Measurements from ENCODE around the gene KIF1B.
"Not testable (repeated sequence)": the region's sequence is repeated elsewhere in the genome, so short reads cannot be mapped to it uniquely, and the experiment has no call there.

The KIF1B gene

DNA sequence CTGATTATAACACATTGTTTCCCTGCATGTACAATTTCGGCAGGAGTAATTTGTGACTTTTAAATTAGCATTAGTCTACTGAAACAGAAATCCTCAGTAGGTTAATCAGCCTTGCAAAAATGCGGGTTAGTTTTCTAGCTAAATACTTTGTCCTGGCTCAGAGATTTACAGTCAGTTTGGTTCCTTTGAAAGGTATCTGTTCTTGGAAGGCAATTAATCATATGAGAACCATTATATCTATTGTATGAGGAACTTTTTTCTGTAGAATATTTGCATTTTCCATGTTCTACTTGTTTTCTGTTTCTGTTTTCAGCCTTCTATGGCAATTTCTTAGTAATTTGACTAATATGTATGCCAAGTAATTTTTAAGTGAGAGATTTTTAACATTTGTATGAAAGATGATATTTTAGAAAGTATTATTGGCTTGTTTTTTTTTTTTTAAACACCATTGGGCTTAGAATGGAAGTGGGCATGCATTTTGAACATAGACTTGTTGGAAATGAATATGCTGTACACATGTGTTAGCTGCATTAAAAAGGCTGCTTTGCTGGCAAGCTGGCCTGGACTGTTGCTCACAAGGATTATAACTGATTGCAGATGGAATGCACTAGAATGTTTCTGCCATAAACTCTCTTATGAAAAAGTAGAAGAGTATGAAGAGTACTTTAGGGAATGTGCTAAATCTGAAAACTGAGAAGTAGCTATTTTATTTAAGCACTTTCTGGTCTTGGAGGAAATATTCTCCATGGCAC lies 26.2 kb downstream of the KIF1B start:
- DNase-seq = no peak

DNA sequence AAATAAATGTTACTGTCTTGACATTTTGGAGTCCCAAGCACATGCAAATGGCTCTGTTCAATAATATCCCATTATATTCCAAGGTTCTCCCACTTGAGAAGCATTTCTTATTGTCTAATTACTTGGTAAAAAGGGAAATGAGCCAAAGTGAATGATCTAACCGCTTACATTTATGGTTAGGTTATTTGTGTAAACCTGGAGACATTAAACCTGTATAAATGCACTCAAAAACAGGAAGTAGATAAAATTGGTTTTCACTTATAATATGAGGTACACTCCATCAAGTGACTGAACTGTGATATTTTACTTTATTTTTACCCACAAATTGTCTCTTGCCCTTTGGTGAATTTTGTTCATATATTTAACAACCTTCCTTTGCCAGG lies 26.8 kb downstream of the KIF1B start:
- DNase-seq = no peak

DNA sequence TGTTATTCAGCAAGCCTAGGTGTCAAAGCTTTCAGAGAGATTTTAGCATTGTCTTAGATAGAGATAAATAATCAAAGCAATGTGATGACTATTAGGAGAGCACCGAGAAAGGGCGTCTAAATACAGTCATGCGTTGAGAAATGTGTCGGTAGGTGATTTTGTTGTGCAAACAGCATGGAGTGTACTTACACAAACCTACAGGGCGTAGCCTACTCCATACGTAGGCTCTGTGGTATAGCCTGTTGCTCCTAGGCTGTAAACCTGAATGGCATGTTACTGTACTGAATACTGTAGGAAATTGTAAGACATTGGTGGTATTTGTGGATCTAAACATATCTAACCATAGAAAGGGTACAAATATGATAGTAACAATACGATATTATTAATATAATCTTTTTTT lies 31.8 kb downstream of the KIF1B start:
- DNase-seq = no peak

DNA sequence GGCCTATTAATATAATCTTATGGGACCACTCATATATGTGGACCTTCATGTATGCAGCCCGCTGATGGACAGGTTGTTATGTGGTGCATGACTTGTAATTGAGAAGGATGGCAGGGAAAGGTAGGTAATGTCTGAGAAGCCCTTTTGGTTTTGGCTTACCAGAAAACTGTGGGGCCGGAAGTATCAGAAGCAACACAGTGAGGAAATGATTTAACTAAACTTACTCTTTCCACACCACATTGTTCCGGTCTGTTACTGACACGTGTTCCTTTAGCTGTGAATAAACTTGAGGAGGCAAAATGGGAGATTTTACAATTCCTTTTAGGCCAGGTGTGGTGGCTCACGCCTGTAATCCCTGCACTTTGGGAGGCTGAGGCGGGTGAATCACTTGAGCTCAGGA lies 32.4 kb downstream of the KIF1B start:
- no peak for DNase-seq

DNA sequence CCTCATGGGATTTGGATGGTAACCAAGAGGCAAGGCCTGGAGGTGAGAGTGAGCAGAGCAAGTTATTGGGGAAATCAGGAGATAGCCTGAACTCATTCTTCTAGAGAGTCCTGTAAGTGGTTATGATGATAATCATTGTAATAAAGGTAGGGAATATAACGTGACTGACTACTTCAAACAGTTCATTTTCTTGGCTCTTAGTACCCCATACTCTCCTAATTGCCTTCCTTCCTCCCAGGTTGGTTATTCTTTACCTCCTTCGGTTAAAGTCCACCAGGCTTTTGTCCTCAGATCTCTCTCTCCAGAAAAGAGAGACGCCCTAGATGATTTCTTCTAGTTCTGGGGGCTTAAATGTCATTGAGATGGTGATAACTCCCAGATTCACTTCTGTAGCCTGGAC lies 35.3 kb downstream of the KIF1B start:
- no peak for DNase-seq

DNA sequence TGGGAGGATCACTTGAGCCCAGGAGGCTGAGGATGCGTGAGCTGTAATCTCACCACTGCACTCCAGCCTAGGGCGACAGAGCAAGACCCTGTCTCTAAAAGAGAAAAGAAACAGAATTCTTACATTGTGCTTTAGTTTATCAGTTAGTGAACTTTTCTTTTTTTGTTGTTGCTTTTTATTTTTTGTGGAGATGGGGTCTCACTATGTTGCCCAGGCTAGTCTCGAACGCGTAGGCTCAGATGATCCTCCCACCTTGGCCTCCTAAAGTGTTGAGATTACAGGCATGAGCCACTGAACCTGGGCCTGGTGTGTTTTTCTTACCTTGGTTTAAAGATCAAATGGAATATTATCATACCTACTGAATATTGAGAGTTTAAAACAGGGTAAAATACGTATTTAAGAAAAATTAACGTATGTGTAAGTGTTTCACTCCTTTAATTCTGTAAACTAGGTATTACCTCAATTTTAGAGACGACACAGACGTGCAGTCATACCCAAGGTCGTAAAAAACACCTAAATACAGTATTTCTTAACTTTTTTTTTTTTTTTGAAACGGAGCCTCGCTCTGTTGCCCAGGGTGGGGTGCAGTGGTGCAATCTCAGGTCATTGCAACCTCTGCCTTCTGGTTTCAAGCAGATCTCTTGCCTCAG lies 39.6 kb downstream of the KIF1B start:
- no peak for DNase-seq

DNA sequence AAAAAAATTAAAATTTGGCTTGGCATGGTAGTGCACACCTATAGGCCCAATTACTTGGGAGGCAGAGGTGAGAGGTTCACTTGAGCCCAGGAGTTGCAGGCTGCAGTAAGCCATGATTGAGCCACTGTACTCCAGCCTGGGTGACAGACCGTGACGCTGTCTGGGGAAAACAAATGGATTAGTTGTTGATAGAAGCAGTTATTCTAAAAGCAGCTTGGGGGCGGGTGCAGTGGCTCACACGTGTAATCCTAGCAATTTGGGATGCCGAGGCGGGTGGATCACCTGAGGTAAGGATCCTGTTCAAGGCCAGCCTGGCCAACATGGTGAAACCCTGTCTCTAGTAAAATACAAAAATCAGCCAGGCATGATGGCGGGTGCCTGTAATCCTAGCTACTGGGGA lies 40.3 kb downstream of the KIF1B start:
- peak; percentile 35 for DNase-seq

DNA sequence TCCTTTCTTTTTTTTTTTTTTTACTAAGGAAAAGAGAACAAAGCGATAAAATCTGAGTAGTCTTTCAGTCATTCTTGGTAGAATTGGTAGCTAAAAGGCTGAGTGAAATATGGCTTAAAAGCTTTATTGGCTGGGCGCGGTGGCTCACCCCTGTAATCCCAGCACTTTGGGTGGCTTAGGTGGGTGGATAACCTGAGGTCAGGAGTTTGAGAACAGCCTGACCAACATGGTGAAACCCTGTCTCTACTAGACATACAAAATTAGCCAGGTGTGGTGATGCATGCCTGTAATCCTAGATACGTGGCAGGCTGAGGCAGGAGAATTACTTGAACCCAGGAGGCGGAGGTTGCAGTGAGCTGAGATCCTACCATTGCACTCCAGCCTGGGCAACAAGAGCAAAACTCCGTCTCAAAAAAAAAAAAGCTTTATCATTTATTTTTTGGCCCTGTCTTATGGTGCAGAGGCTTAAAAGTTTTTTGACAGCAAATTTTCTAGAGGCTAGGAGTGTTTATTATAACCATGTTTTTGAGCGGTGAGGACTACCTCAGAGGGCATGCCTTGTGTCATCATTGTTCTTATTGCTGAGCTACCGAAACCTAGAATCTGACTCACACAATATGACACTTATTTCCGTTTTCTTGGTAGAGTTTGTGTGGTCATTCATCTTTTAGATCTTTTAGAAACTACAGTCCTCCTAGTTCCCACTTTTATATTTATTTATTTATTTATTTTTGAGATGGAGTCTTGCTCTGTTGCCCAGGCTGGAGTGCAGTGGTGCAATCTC lies 41.1 kb downstream of the KIF1B start:
- DNase-seq = not testable (repeated sequence)

DNA sequence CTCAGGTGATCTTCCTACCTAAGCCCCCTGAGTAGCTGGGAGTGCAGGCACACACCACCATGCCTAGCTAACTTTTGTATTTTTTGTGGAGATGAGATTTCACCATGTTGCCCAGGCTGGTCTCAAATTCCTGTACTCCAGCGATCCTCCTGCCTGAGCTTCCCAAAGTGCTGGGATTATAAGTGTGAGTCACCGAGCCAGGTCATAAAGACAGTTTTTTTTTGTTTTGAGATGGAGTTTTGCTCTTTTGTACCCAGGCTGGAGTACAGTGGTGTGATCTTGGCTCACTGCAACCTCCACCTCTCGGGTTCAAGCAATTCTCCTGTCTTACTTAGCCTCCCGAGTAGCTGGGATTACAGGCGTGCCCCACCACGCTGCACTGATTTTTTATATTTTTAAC lies 42.1 kb downstream of the KIF1B start:
- DNase-seq = no peak

DNA sequence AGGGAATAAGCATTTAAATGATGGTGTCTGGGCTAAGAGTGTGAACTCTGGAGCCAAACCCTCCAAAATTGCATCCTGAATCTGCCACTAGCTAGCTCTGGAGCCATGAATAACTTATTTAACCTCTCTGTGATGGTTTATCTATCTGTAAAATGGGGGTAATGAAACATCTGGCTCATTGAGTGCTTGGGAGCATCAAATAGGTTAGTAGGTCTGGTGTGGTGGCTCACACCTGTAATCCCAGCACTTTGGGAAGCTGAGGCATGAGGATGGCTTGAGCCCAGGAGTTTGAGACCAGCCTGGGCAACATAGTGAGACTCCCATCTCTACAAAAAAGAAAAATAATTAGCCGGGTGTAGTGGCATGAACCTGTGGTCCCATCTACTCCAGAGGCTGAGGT lies 42.8 kb downstream of the KIF1B start:
- no peak for DNase-seq

DNA sequence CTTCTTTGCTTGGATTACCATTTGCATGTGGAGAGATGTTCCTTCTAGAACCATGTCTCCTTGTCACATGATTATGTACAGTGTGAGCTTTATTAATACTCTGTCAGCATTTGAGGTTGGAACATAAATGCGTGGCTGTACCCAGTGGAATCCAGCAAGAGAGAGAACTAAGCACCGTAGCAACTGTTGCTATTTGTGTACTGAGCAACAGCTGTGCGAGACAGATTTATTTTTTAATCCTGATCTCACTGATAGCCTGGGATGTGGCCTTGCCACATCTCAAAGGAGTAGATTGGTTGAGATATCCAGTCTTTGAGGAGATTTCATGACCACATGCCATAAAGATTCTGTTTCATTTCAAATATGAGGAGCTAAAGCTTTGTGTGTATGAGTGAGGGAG lies 43.4 kb downstream of the KIF1B start:
- peak; percentile 37 for DNase-seq

DNA sequence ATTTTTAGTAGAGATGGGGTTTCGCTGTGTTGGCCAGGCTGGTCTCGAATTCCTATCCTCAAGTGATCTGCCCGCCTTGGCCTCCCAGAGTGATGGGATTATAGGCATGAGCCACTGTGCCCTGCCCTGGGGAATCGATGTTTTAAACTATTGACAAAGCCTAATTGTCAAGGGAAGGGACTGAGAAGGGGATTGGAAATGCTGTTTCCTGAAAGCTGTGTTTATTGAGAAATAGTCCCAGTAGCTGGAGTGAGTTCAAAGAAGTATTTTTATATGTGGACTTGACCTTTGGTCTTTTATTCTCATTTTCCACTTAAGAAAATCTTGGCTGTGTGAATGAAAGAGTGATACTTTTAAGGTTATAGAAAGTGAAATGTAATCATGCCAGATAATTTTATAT lies 47.5 kb downstream of the KIF1B start:
- DNase-seq = no peak

DNA sequence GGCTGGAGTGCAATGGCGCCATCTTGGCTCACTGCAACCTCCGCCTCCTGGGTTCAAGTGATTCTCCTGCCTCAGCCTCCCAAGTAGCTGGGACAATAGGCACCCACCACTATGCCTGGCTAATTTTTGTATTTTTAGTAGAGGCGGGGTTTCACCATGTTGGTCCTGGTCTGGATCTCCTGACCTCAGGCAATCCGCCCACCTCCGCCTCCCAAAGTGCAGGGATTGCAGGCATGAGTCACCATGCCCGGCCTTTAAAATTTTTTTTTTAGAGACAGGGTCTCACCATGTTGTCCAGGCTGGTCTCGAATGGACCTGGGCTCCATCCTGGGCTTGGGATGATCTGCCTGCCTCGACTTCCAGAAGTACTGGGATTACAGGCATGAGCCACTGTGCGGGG lies 49.2 kb downstream of the KIF1B start:
- not testable (repeated sequence) for DNase-seq

DNA sequence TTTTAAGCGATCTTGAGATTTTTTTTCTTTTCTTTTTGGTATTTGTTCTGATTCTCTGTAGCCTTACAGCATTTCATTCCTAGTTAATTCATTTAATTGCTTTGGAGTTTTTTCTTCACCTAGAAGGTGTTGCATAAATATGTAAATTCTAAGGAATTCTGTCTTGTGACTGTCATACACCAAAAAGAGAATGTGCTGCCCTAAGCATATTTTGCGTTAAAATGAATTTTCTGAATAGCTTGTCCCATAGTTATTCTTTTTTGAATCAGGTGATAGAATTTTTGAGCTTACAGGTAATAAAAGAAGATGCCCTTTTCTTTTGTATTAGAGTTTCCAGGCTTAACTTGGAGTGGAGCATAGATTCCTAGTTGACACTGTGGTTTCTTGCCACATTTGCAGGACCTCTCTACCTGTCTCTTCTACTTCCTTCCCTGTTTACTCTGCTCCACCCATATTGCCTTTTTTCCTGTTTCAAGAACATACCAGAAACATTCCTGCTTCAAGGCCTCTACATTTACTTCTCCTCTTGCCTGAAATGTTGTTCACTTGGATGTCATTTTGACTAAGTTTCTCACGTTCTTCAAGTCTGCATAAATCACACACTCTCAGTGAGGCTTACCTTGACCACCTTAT lies 53.2 kb downstream of the KIF1B start:
- DNase-seq = no peak

DNA sequence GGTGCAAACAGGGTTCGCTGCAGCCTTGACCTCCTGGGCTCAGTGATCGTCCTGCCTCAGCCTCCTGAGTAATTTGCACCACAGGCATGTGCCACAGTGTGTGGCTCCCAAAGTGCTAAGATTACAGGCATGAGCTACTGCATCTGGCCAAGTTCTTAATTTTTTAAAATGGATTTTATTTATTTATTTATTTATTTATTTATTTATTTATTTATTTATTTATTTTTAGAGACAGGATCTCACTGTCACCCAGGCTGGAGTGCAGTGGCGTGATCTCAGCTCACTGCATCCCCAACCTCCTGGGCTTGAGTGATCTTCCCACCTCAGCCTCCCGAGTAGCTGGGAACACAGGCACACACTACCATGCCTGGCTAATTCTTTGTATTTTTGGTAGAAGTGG lies 54.7 kb downstream of the KIF1B start:
- DNase-seq = no peak

DNA sequence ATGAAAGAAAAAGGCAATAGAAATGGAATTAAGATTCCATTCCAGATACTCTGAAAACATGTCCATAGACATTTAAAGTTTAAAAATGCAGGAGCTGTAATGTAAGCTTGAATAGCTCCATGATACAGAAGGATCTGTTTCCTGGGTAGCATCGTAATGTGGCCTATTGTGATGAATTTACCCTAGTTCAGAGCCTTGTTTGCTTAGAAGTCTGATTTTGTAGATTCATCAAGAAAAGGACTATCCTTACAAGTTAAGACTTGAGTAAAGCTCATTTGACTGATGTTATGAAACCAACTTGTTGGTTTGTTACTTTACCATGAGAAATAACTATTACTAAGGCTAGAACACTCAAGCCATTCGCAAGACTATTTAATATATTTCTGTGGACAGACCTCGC lies 55.5 kb downstream of the KIF1B start:
- no peak for DNase-seq

DNA sequence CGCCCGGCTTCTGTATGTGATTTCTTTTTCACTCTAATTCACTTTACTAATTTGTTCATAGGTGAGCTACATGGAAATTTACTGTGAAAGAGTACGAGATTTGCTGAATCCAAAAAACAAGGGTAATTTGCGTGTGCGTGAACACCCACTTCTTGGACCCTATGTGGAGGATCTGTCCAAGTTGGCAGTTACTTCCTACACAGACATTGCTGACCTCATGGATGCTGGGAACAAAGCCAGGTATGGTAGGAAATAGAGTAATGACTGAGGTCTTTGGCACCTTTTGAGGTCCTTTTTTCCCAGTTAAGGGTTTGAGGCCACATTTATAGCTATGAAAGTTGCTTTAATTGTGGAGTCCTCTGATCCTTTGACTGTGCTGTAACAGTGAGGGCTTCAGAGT lies 56.9 kb downstream of the KIF1B start:
- DNase-seq = no peak

DNA sequence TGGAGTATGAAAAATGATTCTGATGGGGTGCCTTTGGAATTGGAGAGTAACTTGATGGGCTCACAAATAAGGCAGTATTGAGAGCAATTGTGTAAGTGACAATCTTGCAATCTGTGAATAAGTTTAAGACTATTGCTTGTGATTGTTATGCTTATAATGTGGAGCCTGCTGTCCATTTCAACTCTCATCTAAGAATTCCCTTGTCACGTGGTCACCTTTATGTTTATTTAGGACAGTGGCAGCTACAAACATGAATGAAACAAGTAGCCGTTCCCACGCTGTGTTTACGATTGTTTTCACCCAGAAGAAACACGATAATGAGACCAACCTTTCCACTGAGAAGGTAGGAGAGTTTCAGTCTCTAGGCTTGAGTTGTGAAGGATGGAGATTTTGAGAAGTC lies 57.6 kb downstream of the KIF1B start:
- DNase-seq = no peak

DNA sequence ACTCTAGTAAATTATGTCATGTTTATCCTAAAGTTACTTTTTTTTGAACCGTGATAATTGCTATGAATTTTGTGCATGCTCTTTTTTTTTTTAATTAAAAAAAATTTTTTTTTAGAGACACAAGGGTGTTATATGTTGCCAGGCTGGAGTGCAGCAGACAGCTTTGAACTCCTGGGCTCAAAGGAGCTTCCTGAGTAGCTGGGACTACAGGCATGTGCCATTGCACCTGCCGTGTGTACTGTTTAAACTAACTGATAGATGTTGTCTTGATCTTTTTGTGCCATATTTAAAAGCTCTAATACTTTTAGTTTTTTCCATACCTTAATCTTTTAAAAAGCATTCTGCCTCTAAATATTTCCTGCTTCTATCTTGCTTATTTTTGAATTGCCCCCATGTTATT lies 60.7 kb downstream of the KIF1B start:
- DNase-seq = no peak

DNA sequence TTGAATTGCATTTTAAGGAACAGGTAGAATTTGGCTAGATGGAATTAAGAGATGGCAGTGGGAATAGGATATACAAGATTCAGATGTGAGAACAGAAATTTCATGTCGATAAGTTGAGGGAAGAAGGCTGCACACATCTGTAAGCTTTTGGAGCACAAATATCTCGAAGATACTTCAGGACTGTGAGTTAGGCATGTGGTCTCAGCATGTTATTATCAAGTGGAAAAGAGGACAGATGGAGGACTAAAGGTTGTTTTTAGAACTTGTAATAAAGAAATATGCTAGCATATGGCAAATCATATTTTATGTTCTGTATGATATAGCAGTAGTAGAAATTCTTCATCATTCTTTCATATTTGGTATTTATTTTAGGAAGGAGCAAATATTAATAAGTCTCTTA lies 61.5 kb downstream of the KIF1B start:
- no peak for DNase-seq

DNA sequence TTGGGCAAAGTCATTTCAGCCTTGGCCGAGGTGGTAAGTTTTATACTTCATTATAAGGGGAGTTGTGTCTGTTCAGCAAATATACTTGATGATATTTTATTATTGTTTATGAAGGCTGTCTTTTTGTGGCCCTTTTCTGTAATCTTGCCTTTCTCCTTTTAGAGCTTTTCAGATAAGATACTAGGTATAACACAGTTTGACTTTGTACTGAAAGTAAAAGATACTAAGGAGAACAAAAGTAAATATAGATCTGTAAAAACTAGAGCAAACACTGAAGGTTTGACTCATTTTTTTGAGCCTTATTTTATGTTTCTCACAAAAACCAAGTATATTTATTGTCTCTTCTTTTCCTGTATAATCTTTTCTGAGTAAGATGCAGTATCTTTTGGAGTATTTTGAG lies 61.9 kb downstream of the KIF1B start:
- DNase-seq = no peak

DNA sequence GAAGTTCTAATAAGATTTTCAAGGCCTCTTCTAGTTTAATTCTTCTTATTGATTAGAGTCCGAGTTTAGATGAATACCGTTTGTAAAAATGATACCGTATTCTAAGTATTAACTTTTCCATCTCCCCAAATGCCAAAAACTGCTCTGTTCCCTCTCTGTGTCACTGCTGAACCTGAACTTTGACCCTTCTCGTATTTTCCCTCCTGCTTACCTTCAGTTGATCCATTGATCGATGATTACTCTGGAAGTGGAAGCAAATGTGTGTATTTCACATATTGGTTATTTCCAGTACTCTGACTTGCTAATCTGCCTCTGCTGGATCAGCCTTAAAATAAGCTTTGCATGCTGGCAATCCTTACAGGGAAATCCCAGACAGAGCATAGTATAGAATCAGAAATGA lies 68.5 kb downstream of the KIF1B start:
- no peak for DNase-seq

Measured in right kidney (tissue), 1 donor.